HG02610 (cell line): ENCODE results near the gene PLAAT5.

ENCODE experiments used
- ATAC-seq: cut with Tn5 transposase; IDR thresholded peaks from one replicate; pipeline ENCODE4 v1.9.1; 2021; ENCODE audit warnings: mild to moderate bottlenecking, moderate library complexity; ENCODE audit not compliant: unreplicated experiment

Gene PLAAT5

GRCh38 chr11:63516109-63516508, 25.1 kb upstream of the PLAAT5 start:
- no peak for ATAC-seq

GRCh38 chr11:63512816-63513215, 21.8 kb upstream of the PLAAT5 start:
- no peak for ATAC-seq

- ATAC-seq = no peak
Observed at GRCh38 chr11:63511048-63511748, 20.2 kb upstream of the PLAAT5 start.

GRCh38 chr11:63510360-63511047, 19.5 kb upstream of the PLAAT5 start:
- no peak for ATAC-seq

- ATAC-seq = no peak
Observed at GRCh38 chr11:63508745-63509144, 17.8 kb upstream of the PLAAT5 start.

- ATAC-seq = no peak
Observed at GRCh38 chr11:63508009-63508408, 17.0 kb upstream of the PLAAT5 start.

- no peak for ATAC-seq
Observed at GRCh38 chr11:63507511-63507910, 16.5 kb upstream of the PLAAT5 start.

- ATAC-seq = no peak
Observed at GRCh38 chr11:63506876-63507275, 15.9 kb upstream of the PLAAT5 start.

GRCh38 chr11:63505857-63506528, 15.0 kb upstream of the PLAAT5 start, which contains the start of gene LGALS12:
LGALS12 (plus strand) TSS chr11:63506084; CDS start chr11:63506459, 375 bp downstream.
- ATAC-seq = no peak

- ATAC-seq = no peak
Observed at GRCh38 chr11:63504933-63505586, 14.1 kb upstream of the PLAAT5 start.

GRCh38 chr11:63504054-63504453, 13.1 kb upstream of the PLAAT5 start:
- no peak for ATAC-seq

GRCh38 chr11:63503492-63503891, 12.5 kb upstream of the PLAAT5 start:
- ATAC-seq = no peak

GRCh38 chr11:63502252-63502820, 11.4 kb upstream of the PLAAT5 start:
- ATAC-seq = no peak

GRCh38 chr11:63501236-63501635, 10.3 kb upstream of the PLAAT5 start:
- no peak for ATAC-seq

- no peak for ATAC-seq
Observed at GRCh38 chr11:63499874-63500273, 8.9 kb upstream of the PLAAT5 start.

GRCh38 chr11:63494975-63495374, 4.0 kb upstream of the PLAAT5 start:
- ATAC-seq = no peak

- no peak for ATAC-seq
Observed at GRCh38 chr11:63493127-63493526, 2.2 kb upstream of the PLAAT5 start.

GRCh38 chr11:63492441-63492840, 1.5 kb upstream of the PLAAT5 start:
- ATAC-seq = no peak

- ATAC-seq = no peak
Observed at GRCh38 chr11:63491636-63492372, 837 bp upstream of the PLAAT5 start.

GRCh38 chr11:63491240-63491587, 247 bp upstream of the PLAAT5 start:
- no peak for ATAC-seq
